ENCODE data around the gene ZNF749. TPM values are rescaled to one million over a fixed set of nuclear protein-coding genes. Genes with fewer than 3 reads are reported as not detected.

Gene ZNF749
- total RNA-seq, 1 donor from 2014 or later: 23.3 TPM

GRCh38 chr19:57419439-57419838 lies 15.7 kb upstream of the ZNF749 start:
- Mint-ChIP-seq H3K4me3 (ENCODE audit: unreplicated experiment) (no peak overlapping the region), H3K36me3 (ENCODE audit: unreplicated experiment) (peaks cover 16% of the 10 kb centered on the region), H3K9me3 (ENCODE audit: unreplicated experiment) (peaks cover 3% of the 10 kb centered on the region), H3K27ac (ENCODE audit: unreplicated experiment) (no peak overlapping the region), H3K27me3 (ENCODE audit: unreplicated experiment) (peaks cover 2% of the 10 kb centered on the region), H3K4me1 (ENCODE audit: low read depth, unreplicated experiment) (no peaks in the 10 kb centered on the region)
- DNase-seq: no peak
- TF ChIP-seq CTCF (IDR thresholded peaks at IDR 0.05; ENCODE audit: partially characterized antibody, unreplicated experiment): no peak

GRCh38 chr19:57421037-57421436 lies 14.1 kb upstream of the ZNF749 start:
- no peaks in the 10 kb centered on the region for H3K4me1 Mint-ChIP-seq (ENCODE audit: low read depth, unreplicated experiment)

GRCh38 chr19:57434386-57435061 lies 601 bp upstream of the ZNF749 start:
- peaks cover 12% of the 10 kb centered on the region for H3K9me3 Mint-ChIP-seq (ENCODE audit: unreplicated experiment)
- no peak for TF ChIP-seq CTCF (IDR thresholded peaks at IDR 0.05; ENCODE audit: partially characterized antibody, unreplicated experiment)
- peak overlapping the region; percentile 94 for H3K27ac Mint-ChIP-seq (ENCODE audit: unreplicated experiment)
- DNase-seq: peak; percentile 44
- H3K4me3 Mint-ChIP-seq (ENCODE audit: unreplicated experiment): peak overlapping the region; percentile 92
- H3K27me3 Mint-ChIP-seq (ENCODE audit: unreplicated experiment): peaks cover 8% of the 10 kb centered on the region
- H3K36me3 Mint-ChIP-seq (ENCODE audit: unreplicated experiment): peaks cover 20% of the 10 kb centered on the region
- peaks cover 12% of the 10 kb centered on the region for H3K4me1 Mint-ChIP-seq (ENCODE audit: low read depth, unreplicated experiment)

More at GRCh38 chr19:57421037-57421436, 14.1 kb upstream of the ZNF749 start:
- TF ChIP-seq CTCF (IDR thresholded peaks at IDR 0.05; ENCODE audit: partially characterized antibody, unreplicated experiment): no peak
- DNase-seq: no peak
- Mint-ChIP-seq H3K4me3 (ENCODE audit: unreplicated experiment) (no peak overlapping the region), H3K9me3 (ENCODE audit: unreplicated experiment) (peaks cover 2% of the 10 kb centered on the region), H3K36me3 (ENCODE audit: unreplicated experiment) (peaks cover 5% of the 10 kb centered on the region), H3K27me3 (ENCODE audit: unreplicated experiment) (no peaks in the 10 kb centered on the region), H3K27ac (ENCODE audit: unreplicated experiment) (no peak overlapping the region)

GRCh38 chr19:57436417-57436816 lies 1.3 kb downstream of the ZNF749 start:
- Mint-ChIP-seq H3K9me3 (ENCODE audit: unreplicated experiment) (peaks cover 15% of the 10 kb centered on the region), H3K36me3 (ENCODE audit: unreplicated experiment) (peaks cover 20% of the 10 kb centered on the region), H3K4me3 (ENCODE audit: unreplicated experiment) (peak overlapping the region; percentile 92), H3K27ac (ENCODE audit: unreplicated experiment) (peak overlapping the region; percentile 94), H3K27me3 (ENCODE audit: unreplicated experiment) (peaks cover 11% of the 10 kb centered on the region), H3K4me1 (ENCODE audit: low read depth, unreplicated experiment) (peaks cover 12% of the 10 kb centered on the region)
- DNase-seq: no peak
- no peak for TF ChIP-seq CTCF (IDR thresholded peaks at IDR 0.05; ENCODE audit: partially characterized antibody, unreplicated experiment)

GRCh38 chr19:57437931-57438330 lies 2.8 kb downstream of the ZNF749 start:
- Mint-ChIP-seq H3K4me3 (ENCODE audit: unreplicated experiment) (no peak overlapping the region), H3K9me3 (ENCODE audit: unreplicated experiment) (peaks cover 15% of the 10 kb centered on the region), H3K27me3 (ENCODE audit: unreplicated experiment) (peaks cover 11% of the 10 kb centered on the region), H3K36me3 (ENCODE audit: unreplicated experiment) (peaks cover 20% of the 10 kb centered on the region), H3K4me1 (ENCODE audit: low read depth, unreplicated experiment) (peaks cover 12% of the 10 kb centered on the region), H3K27ac (ENCODE audit: unreplicated experiment) (no peak overlapping the region)
- no peak for TF ChIP-seq CTCF (IDR thresholded peaks at IDR 0.05; ENCODE audit: partially characterized antibody, unreplicated experiment)
- no peak for DNase-seq

Data from glutamatergic neuron (in vitro differentiated cells).